Neural crest cell (in vitro differentiated cells): ENCODE results near the gene PRPSAP2. TPM values are rescaled to one million over a fixed set of nuclear protein-coding genes. Genes with fewer than 3 reads are reported as not detected.

Experiments
- DNase-seq: peaks from one replicate; pipeline ENCODE4 v3.0.0; 2021; ENCODE audit warnings: low read depth, mixed read lengths, low spot score
- H3K27ac Mint-ChIP-seq: one replicate; pipeline ENCODE4 v1.8.0; 2021; ENCODE audit warnings: mild to moderate bottlenecking, mixed read lengths; ENCODE audit not compliant: unreplicated experiment
- H3K27me3 Mint-ChIP-seq: 2 replicates; pipeline ENCODE4 v1.8.0; 2021; ENCODE audit warnings: low read depth, mild to moderate bottlenecking, mixed read lengths
- H3K36me3 Mint-ChIP-seq: 2 replicates; pipeline ENCODE4 v1.8.0; 2021; ENCODE audit warnings: low read depth, mild to moderate bottlenecking, mixed read lengths
- H3K4me1 Mint-ChIP-seq: 2 replicates; pipeline ENCODE4 v1.8.0; 2021; ENCODE audit warnings: mixed read lengths
- H3K4me3 Mint-ChIP-seq: one replicate; pipeline ENCODE4 v1.8.0; 2021; ENCODE audit warnings: mild to moderate bottlenecking, mixed read lengths
- H3K9me3 Mint-ChIP-seq: 2 replicates; pipeline ENCODE4 v1.8.0; 2021; ENCODE audit warnings: mixed read lengths
- total RNA-seq: library from RNA; stranded (reverse); gene quantifications from 2 replicates; pipeline ENCODE4 v1.2.1, GENCODE V29; 2021
- TF ChIP-seq, protein P1 (sequence below): fragments of 200-600 bp; sonication (generic); conservative IDR thresholded peaks from 2 replicates; pipeline ENCODE4 v1.5.0; 2021; ENCODE audit warnings: antibody characterized with exemption, mild to moderate bottlenecking

PRPSAP2 gene
- total RNA-seq, 1 donor from 2014 or later = 72.4 TPM

DNA sequence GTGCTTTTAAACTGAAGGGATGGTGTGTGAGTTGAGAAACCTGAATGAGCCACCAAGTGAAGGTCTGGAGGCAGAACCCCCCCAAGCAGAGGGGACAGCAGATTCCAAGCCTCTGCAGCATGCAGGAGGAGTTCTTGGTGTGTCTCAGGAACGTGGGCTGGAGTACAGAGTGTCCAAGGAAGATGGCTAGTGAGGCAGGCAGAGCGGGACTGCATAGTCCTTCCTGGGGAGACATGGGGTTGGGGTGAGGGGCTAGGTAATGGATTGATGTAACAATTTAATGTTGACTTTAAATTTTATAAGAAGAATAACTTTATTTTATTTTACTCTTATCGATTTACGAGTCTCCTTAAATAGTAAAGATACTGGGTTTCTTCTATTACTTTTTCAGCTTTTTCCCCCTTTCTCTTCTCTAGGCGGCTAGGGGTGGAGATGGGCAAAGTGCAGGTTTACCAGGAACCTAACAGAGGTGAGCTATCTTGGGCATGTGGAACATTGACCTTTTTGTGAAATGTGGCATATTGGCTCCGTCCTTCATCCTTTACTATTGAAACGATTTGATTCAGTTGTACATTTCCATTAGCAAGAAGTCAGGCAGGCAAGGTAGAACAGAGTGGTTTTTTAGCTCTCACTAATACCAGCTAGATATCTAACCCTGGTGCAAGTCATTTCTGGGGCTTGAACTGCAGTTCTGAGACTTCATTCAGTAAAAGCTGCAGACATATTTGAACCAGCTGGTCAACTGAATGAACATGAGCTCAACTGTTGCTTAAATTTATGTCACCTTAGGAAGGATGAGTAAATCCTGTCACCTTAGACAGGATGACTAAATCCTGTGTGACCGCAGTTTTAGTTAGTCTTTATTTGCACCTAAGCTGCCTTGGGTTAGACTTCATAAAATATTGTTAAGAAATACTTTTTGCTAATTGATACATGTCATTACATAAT, 9.2 kb downstream of the PRPSAP2 start:
- Mint-ChIP-seq H3K9me3 (no peaks in the 10 kb centered on the region), H3K27ac (no peak overlapping the region), H3K27me3 (no peaks in the 10 kb centered on the region), H3K36me3 (peaks cover 8% of the 10 kb centered on the region), H3K4me1 (no peaks in the 10 kb centered on the region), H3K4me3 (no peak overlapping the region)
- TF ChIP-seq, protein P1, sequence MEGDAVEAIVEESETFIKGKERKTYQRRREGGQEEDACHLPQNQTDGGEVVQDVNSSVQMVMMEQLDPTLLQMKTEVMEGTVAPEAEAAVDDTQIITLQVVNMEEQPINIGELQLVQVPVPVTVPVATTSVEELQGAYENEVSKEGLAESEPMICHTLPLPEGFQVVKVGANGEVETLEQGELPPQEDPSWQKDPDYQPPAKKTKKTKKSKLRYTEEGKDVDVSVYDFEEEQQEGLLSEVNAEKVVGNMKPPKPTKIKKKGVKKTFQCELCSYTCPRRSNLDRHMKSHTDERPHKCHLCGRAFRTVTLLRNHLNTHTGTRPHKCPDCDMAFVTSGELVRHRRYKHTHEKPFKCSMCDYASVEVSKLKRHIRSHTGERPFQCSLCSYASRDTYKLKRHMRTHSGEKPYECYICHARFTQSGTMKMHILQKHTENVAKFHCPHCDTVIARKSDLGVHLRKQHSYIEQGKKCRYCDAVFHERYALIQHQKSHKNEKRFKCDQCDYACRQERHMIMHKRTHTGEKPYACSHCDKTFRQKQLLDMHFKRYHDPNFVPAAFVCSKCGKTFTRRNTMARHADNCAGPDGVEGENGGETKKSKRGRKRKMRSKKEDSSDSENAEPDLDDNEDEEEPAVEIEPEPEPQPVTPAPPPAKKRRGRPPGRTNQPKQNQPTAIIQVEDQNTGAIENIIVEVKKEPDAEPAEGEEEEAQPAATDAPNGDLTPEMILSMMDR = no peak
- DNase-seq = no peak

DNA sequence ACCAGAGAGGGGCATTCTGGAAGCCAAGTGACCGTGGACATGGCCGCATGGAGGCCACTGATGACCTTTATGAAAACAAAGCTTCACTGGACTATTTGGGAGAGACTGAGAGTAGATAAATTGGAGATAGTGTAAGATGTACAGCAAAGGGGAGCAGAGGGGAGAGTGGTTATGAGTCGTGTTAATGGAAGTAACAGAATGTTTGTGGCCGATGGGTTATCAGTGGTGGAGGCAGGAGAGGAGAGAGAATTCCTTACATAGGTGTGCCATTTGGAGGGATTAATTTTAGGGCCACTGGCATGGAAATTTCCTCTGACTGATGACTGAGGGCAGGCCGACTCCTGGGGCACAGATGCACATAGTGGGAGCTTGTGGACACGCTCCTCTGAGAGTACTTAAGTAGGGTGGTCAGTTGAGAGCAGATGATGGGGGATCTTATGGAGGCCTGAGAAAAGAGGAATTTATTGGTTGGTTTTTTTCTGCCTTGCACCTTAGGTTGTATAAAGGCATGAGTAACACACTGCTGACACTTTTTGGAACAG, 19.2 kb downstream of the PRPSAP2 start:
- no peaks in the 10 kb centered on the region for H3K9me3 Mint-ChIP-seq
- H3K4me1 Mint-ChIP-seq = no peaks in the 10 kb centered on the region
- no peaks in the 10 kb centered on the region for H3K27me3 Mint-ChIP-seq
- TF ChIP-seq, protein P1 = no peak
- peaks cover 19% of the 10 kb centered on the region for H3K36me3 Mint-ChIP-seq
- no peak for DNase-seq
- H3K4me3 Mint-ChIP-seq = no peak overlapping the region
- no peak overlapping the region for H3K27ac Mint-ChIP-seq

DNA sequence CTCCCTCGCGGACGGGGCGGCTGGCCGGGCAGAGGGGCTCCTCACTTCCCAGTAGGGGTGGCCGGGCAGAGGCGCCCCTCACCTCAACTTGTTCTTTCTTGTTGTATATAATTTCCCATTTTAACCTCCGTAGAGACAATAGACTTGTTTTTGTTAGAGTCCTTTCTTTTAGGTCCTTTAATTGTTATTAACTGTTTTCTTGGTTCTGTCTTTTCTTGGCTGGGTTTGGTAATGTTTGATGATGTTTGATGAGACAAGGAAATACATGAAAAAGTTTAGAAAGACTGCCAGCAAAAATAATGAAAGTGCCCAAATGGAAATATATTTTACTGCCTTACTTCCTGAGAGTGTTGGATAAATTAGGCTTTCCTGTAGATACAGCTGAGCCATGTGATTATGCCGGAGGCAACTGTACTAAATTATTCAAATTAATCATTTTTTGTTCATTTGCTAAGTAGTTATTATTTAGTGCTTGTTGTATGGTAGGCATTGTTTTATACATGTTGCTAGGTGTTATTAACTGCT, 30.9 kb downstream of the PRPSAP2 start:
- H3K4me1 Mint-ChIP-seq = no peaks in the 10 kb centered on the region
- no peak for DNase-seq
- H3K9me3 Mint-ChIP-seq = peaks cover 2% of the 10 kb centered on the region
- H3K27ac Mint-ChIP-seq = no peak overlapping the region
- H3K4me3 Mint-ChIP-seq = no peak overlapping the region
- H3K36me3 Mint-ChIP-seq = peaks cover 33% of the 10 kb centered on the region
- H3K27me3 Mint-ChIP-seq = no peaks in the 10 kb centered on the region
- TF ChIP-seq, protein P1 = no peak

DNA sequence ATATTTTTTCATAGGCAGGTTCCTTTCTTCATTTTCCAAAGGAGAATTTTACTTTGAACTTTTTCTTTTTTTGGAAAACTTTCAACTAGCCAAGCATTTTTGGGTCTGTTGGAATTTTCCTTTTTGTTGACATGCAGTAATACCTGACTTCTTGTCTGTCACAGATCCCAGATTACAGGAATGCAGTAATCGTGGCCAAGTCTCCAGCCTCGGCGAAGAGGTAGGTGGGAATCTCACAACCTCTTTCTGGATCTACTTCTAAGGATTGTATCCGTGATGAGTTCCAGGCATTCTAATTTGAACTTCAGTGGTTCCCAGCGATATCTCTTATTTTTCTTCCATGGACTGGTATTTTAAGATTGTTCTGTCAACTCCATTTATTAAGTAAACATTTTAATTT, 31.7 kb downstream of the PRPSAP2 start:
- peaks cover 31% of the 10 kb centered on the region for H3K36me3 Mint-ChIP-seq
- no peak overlapping the region for H3K27ac Mint-ChIP-seq
- TF ChIP-seq, protein P1 = no peak
- peaks cover 2% of the 10 kb centered on the region for H3K9me3 Mint-ChIP-seq
- no peak for DNase-seq
- H3K27me3 Mint-ChIP-seq = no peaks in the 10 kb centered on the region
- no peaks in the 10 kb centered on the region for H3K4me1 Mint-ChIP-seq
- no peak overlapping the region for H3K4me3 Mint-ChIP-seq

DNA sequence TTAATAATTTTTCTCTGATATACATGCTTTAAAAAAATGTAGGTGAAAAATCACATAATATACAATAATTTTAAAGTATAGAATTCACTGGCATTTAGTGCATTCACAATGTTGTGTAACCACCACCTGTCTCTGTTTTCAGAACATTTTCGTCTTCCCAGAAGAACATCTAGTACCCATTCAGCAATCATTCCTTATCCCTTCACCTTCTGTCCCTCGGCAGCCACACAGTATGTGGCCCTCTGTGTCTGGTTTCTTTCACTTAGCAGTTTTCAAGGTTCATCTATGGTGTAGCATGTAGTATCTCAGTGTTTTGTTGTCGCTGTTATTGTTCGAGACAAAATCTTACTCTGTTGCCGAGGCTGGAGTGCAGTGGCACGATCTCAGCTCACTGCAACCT, 33.6 kb downstream of the PRPSAP2 start:
- peaks cover 38% of the 10 kb centered on the region for H3K36me3 Mint-ChIP-seq
- no peak overlapping the region for H3K27ac Mint-ChIP-seq
- DNase-seq = no peak

More for the DNA sequence above, 33.6 kb downstream of the PRPSAP2 start:
- TF ChIP-seq, protein P1 = no peak
- Mint-ChIP-seq H3K4me1 (no peaks in the 10 kb centered on the region), H3K27me3 (no peaks in the 10 kb centered on the region), H3K9me3 (peaks cover 5% of the 10 kb centered on the region), H3K4me3 (no peak overlapping the region)
